Right renal pelvis (tissue), 4 donors: ENCODE measurements around the gene CNTN5. TPM values are rescaled to one million over a fixed set of nuclear protein-coding genes. Genes with fewer than 3 reads are reported as not detected.

ENCODE experiments used
- DNase-seq, 4 donors: peaks; one replicate each; pipeline ENCODE4 v3.0.0-alpha.2; 2013; ENCODE audit warnings: low read depth in 4 of 4, low spot score in 3 of 4, missing footprints in 1 of 4
- polyA plus RNA-seq, 4 donors: library from polyadenylated mRNA; unstranded; fragments of 120-200 nt; gene quantifications; one replicate each; pipeline ENCODE4 v1.2.1, GENCODE V29; 2013; ENCODE audit not compliant: insufficient read length in 4 of 4

CNTN5 gene
- polyA plus RNA-seq, 4 donors: 15.7 to 23.2 (median 21.5) TPM

DNA sequence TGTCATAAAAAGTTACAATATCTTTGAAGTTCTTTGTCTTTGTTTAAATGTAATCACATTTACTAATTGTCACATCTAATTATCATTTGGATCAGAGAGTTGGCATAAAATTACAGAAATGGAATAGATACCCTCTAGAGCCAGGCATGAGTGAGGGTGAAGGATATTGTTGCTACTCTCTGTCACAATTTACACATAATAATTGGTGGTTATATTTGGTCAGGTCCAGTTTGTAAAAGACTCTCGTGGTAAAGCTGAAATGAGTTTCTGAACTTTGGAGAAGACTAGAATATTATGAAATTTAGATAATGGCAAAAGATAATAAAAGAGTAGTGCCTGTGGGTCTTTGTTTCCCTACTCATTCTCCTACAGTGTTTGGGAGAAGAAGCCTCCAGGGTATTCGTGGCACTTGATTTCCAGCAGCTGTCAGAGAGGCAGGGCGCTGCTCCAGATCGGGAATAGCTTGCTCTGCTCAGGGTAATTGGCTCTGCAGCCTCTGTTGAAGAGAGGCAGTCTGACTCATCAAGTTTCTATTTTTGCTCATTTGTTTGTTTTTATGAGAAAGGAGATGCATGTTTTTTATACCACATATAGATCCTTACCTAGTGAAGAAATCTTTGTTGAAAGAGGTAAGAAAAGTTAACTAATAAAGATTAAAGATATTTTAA, 349.9 kb downstream of the CNTN5 start:
- no peak for DNase-seq

DNA sequence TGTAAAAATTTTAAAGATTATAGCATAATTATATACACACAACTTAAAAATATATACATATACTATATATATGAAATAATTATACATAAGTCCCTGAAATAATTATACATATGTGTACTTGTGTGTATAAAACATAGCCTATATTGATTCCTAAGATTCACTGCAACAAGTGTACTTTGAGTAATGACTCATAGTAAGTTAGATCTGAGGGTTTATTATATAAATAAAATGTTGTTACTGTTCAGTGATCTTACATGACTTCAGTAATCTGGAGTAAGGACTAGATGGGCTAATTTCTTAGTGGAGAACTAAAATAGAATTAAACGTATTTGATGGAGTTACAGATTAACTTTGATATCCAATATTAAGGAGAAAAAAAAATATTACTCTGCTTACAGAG, 350.5 kb downstream of the CNTN5 start:
- no peak for DNase-seq

DNA sequence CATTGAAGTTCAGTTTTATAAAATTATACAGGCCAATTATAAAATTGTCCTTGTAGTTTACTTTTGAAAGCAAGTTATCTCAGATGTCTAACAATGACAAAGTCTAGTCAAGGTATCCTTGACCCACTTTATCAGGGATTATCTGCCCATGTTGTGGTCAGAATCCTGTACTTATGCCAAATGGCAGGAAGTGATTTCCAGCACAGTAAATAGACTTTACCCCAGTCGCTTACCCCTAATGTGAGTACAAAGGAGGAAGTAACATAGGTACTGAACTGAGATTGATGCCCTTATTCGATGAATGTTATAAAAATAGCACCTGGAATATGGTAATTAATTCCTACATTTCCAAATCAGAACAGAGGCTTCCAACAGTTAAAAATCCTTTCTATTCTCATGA, 355.7 kb downstream of the CNTN5 start:
- DNase-seq: no peak

DNA sequence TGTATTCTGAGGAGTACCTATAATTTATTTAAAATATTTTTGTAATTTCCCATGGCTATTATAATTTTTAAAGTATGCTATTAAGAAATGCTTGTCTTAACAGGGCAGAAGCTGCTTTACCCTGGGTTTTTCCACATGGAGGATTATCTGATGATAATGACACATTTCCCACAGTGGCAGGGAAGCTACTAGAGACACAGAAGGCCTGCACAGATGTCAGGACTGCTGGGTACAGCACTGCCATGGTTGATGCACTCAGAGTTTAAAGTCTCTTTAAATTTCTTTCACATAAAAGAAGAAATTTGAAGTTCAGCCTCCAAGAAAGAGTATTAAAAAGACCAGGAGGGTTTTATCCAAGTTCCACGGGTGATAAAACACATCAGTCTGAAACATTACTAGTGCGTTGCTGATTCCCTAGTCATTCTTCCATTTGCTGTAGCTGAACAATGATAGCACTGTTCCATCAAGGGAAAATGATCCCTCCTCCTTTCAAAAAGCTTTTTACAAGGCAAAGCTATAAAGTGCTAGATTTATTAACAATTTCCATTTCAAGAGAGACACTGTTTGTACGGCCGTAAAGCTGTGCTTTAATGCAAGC, 363.0 kb downstream of the CNTN5 start:
- no peak for DNase-seq

DNA sequence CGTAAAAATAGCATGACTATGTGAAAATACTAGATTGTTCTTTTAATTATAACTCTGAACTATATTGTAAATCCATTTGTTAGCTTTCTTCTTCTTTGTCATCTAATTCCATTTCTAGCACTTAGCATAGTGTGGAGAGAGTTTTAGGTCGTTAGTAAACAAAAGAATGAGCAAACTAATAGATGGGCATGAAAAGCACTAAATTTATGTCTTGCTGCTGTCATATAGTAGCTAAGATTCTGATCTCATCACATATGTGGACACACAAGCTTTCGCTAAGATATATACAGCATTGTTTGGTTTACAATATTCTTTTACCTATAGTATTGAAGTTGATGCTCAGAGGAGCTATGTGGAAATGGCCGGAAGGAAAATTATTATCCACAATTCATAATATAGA, 370.5 kb downstream of the CNTN5 start:
- DNase-seq: no peak

DNA sequence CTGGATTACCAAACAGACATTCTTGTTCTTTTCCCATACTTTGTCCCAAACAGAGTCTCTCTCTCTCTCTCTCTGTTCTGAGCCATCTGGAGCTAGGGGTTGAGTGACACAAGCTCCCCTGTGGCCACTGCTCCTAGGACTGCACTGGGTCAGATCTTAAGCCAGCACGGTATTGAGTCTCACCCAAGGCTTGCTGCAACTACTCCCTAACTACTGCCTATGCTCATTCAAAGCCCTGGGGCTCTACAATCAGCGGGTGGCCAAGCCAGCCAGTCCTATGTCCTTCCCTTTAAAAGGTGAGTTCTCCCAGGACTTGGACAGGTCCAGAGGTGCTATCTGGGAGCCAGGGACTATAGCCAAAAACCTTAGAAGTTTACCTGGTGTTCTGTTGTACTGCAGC, 385.6 kb downstream of the CNTN5 start:
- no peak for DNase-seq

DNA sequence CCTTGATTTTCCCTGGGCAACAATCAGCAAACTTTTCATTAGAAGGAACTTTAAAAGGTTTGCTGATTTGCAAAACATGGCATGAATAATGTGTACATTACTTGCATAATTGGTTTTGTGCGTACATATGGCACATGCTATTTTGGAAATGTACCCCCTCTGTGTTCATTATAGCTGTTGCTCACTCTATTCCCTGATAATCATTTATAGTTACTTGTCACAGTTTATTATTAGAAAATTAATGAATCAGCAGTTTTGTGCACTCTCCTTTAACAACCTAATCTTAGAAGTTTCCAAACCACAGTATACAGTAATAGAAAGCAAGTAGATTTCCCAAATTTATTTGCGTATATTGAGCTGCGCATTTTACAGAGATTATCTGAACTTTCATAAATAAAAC, 389.9 kb downstream of the CNTN5 start:
- no peak for DNase-seq

DNA sequence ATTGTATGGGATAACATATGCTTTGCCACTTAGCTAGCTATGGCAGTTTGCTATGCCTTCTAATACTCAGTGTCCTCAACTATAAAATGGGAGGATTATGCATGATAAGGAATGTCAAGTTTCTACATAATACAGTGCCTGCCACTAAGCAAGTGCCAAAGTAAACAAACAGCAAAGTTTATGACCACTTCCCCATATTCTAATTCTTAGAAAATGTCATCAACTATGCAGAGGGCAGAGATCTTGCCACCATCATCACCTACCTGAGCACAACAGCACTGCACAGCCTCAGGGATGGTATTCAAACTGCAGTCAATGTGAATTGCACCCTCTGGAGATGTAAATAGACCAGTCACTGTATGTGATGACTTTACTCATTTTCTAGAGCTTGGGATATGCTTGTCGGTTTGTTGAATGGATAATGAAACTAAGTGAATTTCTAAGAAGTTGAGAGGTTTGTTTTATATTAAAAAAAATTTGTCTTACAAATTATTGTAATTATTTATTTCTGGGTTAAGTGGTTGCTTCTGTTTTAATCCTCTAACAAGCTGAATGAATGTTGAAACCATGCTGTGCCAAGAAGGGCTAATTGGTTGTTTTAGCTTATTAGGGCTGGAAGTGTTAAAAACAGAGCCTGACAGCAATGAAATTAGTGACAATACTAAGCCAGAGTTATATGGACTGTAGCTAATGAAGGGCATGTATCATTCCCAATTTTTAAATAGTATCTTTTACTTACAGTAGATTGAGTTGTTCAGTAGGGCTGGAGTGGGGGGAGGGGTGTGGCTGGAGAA, 398.4 kb downstream of the CNTN5 start:
- no peak for DNase-seq

DNA sequence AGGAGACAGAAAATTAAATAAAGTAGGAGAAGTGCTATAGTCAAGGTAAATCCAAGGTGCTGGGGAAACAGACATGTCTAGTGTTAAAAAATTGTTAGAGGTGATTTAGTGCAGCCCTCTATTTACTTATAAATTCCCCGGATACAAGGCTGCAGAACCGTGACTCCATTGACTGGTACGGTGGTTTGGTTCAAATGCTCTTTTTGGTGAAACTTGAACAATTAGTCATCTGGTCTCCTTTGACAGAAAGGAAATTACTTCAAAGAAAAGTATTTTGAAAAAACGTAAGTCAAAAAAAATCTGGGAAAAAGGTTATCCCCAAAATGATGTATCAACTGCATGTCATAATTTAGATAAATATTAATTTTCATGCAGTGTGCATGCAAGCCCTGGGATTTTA, 399.2 kb downstream of the CNTN5 start:
- DNase-seq: no peak

DNA sequence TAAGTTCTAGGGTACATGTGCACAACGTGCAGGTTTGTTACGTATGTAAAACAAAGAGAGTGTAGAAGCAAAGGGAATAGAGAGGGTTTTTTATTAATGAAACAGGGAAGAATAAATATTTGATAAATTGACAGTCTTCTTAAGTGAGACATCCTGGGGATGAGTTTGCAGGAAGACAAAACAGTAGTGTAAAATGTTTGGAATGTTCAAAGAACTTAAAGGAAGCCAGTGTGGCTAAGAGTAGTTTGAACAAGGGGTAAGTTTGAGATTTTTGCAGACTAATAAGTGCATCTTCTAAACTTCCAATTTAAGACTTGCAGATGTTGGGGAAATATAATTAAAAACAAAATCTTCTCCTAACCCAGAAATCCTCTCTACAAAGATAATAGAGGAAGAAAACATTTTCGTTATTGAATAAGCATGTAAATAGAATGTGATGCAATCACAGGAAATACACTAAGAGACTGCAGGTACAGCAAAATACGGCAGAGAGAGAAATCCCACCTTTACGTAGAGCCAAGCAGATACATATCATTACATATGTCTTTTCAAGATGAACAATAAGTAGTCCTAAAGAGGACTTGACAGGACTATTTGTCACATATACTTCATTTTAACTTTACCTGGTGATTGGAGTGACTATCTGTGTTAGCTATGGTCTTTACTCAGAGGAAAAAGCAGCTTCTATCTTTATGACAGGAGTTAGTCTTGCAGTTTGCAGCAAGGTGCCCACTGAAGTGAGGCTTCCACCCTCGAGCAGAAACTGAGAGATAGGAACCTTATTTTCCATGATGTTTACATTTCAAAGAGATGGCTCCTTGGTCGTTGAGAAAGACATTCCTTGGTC, 402.1 kb downstream of the CNTN5 start:
- no peak for DNase-seq

DNA sequence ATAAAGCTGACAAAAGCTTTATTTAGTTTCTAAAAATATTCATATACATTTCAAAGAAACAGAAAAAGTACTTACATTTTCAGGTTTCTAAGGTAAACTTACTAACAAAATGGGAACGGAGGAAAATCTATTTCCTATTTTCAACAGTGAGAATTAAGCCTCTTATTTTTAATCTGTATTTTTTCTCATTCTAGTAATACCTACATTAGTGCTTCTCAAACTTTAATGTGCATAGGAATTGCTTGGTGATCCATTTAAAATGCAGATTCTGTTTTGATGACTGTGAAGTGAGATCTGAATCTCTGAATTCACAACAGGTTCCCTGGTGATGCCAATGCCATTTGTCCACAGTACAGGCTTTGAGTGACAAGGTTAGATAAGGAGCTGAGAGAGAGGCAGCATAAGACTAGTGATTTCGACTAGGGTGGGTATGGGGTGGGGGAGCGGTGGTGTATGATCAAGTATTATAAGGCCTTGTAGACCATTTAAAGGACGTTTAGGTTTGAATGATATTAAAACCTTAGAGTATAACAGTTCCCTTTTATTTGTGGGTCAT, 402.8 kb downstream of the CNTN5 start:
- no peak for DNase-seq

DNA sequence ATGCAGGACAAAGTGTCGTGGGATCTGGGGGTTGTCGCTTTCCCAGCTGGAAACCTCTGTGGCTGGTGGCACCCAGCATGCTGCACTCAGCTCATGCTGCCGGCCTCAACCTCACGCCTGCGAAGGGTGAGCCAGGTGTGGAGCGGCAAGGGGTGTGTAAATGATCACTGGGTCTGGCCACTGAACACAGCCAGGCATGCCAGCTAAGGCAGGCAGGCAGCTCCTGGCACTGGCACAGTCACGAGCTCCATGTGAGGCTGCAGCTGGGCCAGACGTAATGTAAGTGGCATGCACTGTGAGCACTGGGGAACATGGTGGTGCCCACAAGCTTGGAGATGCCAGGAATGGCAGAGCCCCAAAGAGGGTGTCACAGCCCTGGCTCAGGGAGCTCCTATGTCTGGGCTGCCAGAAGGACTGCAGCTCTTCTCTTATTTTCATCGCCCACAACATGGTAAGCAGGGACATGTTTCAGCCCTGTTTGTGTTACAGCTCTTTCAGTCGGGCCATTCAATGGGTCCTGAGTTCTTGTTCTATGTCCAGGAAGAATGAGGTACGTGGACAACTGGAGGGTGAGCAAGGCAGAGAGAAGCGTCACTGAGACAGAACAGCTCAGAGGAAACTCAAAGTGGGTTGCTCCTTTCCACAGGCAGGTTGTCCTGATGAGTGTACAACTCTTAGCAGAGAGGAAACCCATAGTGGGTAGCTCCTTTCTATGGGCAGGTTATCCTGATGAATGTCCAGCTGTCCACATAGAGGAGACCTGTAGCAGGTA, 403.8 kb downstream of the CNTN5 start:
- DNase-seq: no peak

DNA sequence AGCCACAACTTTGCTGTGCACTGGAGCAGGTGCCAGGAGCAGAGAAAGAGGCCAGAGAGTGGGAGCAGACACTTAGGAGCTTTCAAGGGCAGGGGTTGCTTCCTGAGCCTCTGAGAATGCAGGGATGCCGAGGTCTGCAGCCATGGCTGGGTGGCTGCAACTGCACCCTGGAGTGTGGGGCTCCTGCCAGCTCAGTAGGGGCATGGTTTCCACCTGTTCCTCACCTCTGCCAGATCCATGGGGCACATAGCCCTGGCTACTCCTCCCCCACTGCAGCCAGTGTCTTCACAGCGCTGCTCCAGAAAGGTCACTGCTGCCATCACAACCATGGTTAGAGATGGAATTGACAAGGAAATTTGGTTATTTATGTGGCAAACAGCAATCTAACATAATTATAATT, 404.8 kb downstream of the CNTN5 start:
- no peak for DNase-seq

DNA sequence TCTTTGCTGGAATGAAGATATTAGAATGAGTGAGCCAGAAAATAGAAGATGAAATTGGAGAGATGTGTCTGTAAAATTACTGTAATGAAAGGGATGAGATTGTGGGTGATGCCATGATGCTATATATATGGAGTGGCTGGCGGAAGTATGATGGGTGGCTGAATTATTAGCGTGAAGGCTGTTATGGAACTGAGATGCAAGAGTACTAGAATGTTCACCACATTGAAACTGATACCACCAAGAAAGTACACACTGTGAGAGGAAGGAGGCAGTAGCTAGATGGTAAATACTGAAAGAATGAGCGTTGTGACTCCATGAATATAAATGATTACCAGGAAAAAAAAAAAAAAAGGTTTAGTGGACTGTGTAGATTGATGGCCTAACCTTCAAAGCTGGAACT, 411.9 kb downstream of the CNTN5 start:
- no peak for DNase-seq

DNA sequence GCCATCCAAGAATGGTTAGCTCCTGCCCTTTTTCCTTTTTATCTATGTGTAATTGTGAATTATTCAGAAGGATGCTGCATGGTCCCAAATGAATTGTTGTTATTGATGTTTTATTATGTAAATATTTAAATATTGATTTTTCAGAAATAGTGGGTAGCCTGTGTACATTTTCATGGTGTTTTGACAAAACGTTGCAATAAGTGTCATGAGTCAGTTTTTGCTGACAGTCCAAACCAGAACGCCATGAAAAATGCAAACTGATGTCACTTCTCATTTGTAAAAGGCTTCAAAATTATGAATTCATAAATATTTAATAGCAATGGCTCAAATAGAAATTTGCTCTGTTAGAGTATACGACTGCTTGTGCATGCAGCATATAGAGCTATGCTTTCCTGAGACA, 422.5 kb downstream of the CNTN5 start:
- DNase-seq: no peak

DNA sequence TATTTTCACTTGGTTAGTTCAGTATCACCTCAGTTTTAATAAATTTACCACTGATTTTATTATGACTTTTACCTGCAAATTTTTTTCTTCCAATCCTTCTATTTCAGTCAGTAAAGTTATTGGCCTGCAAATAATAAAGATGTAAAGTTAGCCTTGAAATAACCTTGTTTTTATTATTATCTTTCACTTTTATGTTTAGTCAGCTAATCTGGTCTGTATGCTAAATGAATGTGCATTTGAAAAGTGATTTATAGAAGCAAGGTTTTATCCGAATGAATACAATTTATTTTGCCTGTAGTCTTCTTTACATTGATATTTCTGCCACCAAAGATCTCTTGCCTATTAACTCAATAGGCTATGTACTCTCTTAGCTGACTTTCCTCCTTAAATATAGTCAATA, 425.7 kb downstream of the CNTN5 start:
- DNase-seq: no peak

DNA sequence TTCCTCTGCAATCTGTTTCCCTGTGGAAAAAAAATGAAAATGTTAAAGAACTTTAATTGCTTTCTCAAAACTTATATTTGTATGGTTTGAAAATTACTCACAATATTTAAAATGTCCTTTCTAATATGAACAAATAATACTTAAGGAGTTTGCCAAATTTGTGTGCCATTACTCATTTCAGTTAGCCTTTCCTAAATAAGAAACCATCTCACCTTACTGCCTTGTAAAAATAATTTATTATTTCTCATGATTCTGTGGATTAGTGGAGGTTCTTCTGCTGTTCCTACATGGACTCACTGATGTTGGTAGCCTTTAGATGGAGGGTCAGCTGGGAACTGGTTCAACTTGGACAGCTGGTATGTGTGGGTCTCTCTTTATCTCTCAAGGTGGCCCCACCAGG, 428.6 kb downstream of the CNTN5 start:
- DNase-seq: no peak

DNA sequence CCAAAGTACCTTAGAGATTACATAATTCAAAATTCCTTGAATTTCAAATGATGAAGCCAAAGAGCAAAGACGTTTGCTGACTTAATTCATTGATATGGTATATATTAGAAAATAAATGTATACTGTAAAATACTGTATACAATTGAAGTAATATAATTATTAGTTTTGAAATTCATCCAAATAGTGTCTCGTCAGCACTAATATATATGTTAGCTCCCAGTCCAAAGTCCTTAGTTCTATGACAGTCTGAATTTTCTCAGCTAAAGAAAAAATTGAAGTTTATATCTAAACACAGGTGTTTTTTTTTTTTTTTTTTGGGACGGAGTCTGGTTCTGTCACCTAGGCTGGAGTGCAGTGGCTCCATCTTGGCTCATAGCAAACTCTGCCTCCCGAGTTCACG, 431.3 kb downstream of the CNTN5 start:
- DNase-seq: no peak

DNA sequence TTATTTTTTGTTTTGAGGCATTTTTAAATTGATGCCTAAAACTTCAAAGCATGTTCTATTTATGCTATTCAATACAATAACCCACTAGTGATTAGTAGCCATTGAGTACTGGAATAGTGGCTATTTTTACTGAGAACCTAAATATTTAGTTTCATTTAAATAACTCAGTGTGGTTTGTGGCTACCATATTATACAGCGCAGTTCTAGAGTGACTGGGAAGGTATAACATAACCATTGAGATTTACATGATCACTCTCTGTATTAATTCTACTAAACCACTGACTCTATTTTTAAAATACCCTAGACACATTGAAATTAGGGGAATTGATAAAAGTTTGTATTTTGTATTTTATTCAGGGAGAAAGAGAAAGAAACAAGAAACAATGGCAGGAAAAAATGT, 441.2 kb downstream of the CNTN5 start:
- DNase-seq: no peak

DNA sequence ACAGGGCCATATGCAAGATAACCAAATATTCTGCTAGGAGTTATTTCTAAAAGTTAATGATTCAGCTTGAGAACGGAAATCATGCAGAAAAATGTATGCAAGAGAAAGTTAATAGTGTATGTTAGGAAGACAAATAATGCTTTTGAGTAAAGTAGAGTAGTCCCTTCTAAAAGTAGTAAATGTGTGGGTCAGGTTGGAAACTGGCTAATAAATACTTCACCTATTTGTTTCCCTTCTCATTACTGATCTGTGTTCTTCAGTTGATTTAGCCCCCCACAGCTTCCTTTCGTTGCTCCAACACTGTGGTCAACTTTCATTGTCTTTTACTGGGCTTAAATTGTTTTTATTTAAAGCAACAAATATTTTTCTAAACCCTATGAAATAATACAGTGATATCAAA, 444.2 kb downstream of the CNTN5 start:
- no peak for DNase-seq
